ENCODE data around the gene ANGPTL4. TPM values are rescaled to one million over a fixed set of nuclear protein-coding genes. Genes with fewer than 3 reads are reported as not detected.

The ANGPTL4 gene
- total RNA-seq, 1 donor from 2014 or later = not detected

- Histone ChIP-seq H3F3A (ENCODE audit: low read depth) (peaks cover 20% of the 10 kb centered on the region), H3K36me3 (no peaks in the 10 kb centered on the region), H3K9me3 (ENCODE audit: low read depth) (no peaks in the 10 kb centered on the region), H3K4me2 (no peak overlapping the region), H3K4me3 (no peak overlapping the region), H3K79me2 (ENCODE audit: low read depth) (no peaks in the 10 kb centered on the region), H2AFZ (replicated peaks) (no peak overlapping the region), H3K27me3 (peaks cover 54% of the 10 kb centered on the region), H4K20me1 (ENCODE audit: low read depth) (no peaks in the 10 kb centered on the region), H3K27ac (no peak overlapping the region), H3K4me1 (peaks cover 4% of the 10 kb centered on the region), H3K9ac (no peak overlapping the region)
- H3K9me3 Mint-ChIP-seq = no peaks in the 10 kb centered on the region
- H3K4me1 Mint-ChIP-seq = peaks cover 16% of the 10 kb centered on the region
- TF ChIP-seq EZH2 (IDR thresholded peaks at IDR 0.05) = no peak
- no peak for TF ChIP-seq EZH2phosphoT487 (IDR thresholded peaks at IDR 0.05)
- TF ChIP-seq, protein P1, sequence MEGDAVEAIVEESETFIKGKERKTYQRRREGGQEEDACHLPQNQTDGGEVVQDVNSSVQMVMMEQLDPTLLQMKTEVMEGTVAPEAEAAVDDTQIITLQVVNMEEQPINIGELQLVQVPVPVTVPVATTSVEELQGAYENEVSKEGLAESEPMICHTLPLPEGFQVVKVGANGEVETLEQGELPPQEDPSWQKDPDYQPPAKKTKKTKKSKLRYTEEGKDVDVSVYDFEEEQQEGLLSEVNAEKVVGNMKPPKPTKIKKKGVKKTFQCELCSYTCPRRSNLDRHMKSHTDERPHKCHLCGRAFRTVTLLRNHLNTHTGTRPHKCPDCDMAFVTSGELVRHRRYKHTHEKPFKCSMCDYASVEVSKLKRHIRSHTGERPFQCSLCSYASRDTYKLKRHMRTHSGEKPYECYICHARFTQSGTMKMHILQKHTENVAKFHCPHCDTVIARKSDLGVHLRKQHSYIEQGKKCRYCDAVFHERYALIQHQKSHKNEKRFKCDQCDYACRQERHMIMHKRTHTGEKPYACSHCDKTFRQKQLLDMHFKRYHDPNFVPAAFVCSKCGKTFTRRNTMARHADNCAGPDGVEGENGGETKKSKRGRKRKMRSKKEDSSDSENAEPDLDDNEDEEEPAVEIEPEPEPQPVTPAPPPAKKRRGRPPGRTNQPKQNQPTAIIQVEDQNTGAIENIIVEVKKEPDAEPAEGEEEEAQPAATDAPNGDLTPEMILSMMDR (IDR thresholded peaks at IDR 0.05) = no peak
- no peaks in the 10 kb centered on the region for H3K36me3 Mint-ChIP-seq
- H3K27ac Mint-ChIP-seq = no peak overlapping the region
- H3K4me3 Mint-ChIP-seq = no peak overlapping the region
- H3K27me3 Mint-ChIP-seq (ENCODE audit: insufficient read depth, low read depth) = peaks cover 35% of the 10 kb centered on the region
- no peak for DNase-seq (ENCODE audit: low spot score)
Measured at GRCh38 chr19:8361921-8362793, 1.8 kb upstream of the ANGPTL4 start.

GRCh38 chr19:8366121-8366581, 2.2 kb downstream of the ANGPTL4 start:
- H3K36me3 Mint-ChIP-seq = no peaks in the 10 kb centered on the region
- H3K27me3 Mint-ChIP-seq (ENCODE audit: insufficient read depth, low read depth) = peaks cover 37% of the 10 kb centered on the region
- H3K4me1 Mint-ChIP-seq = peaks cover 26% of the 10 kb centered on the region
- H3F3A ChIP-seq (ENCODE audit: low read depth) = peaks cover 20% of the 10 kb centered on the region
- H3K9me3 Mint-ChIP-seq = no peaks in the 10 kb centered on the region
- peaks cover 10% of the 10 kb centered on the region for H3K4me1 ChIP-seq
- H2AFZ ChIP-seq (replicated peaks) = no peak overlapping the region
- no peaks in the 10 kb centered on the region for H3K9me3 ChIP-seq (ENCODE audit: low read depth)
- no peak for DNase-seq (ENCODE audit: low spot score)
- TF ChIP-seq, protein P1 (IDR thresholded peaks at IDR 0.05) = no peak
- TF ChIP-seq EZH2phosphoT487 (IDR thresholded peaks at IDR 0.05) (no peak), EZH2 (IDR thresholded peaks at IDR 0.05) (no peak)
- H3K27ac ChIP-seq = no peak overlapping the region
- peaks cover 56% of the 10 kb centered on the region for H3K27me3 ChIP-seq
- H4K20me1 ChIP-seq (ENCODE audit: low read depth) = no peaks in the 10 kb centered on the region
- no peak overlapping the region for H3K9ac ChIP-seq
- H3K4me3 Mint-ChIP-seq = no peak overlapping the region
- no peaks in the 10 kb centered on the region for H3K36me3 ChIP-seq
- no peak overlapping the region for H3K27ac Mint-ChIP-seq
- no peak overlapping the region for H3K4me3 ChIP-seq
- H3K79me2 ChIP-seq (ENCODE audit: low read depth) = no peaks in the 10 kb centered on the region
- H3K4me2 ChIP-seq = no peak overlapping the region

- Histone ChIP-seq H2AFZ (replicated peaks) (peak overlapping the region; percentile 15), H4K20me1 (ENCODE audit: low read depth) (no peaks in the 10 kb centered on the region), H3K9ac (no peak overlapping the region), H3K79me2 (ENCODE audit: low read depth) (no peaks in the 10 kb centered on the region), H3K4me3 (peak overlapping the region; percentile 10), H3K27me3 (peaks cover 55% of the 10 kb centered on the region), H3F3A (ENCODE audit: low read depth) (peaks cover 20% of the 10 kb centered on the region), H3K4me1 (peaks cover 10% of the 10 kb centered on the region), H3K4me2 (peak overlapping the region; percentile 51), H3K27ac (no peak overlapping the region), H3K36me3 (no peaks in the 10 kb centered on the region), H3K9me3 (ENCODE audit: low read depth) (no peaks in the 10 kb centered on the region)
- Mint-ChIP-seq H3K27me3 (ENCODE audit: insufficient read depth, low read depth) (peaks cover 37% of the 10 kb centered on the region), H3K9me3 (no peaks in the 10 kb centered on the region), H3K4me3 (no peak overlapping the region), H3K36me3 (no peaks in the 10 kb centered on the region), H3K4me1 (peaks cover 26% of the 10 kb centered on the region), H3K27ac (no peak overlapping the region)
- no peak for DNase-seq (ENCODE audit: low spot score)
- TF ChIP-seq EZH2phosphoT487 (IDR thresholded peaks at IDR 0.05) (no peak), EZH2 (IDR thresholded peaks at IDR 0.05) (no peak)
- TF ChIP-seq, protein P1 (IDR thresholded peaks at IDR 0.05) = no peak
Measured at GRCh38 chr19:8366961-8367326, 3.0 kb downstream of the ANGPTL4 start.
